ENCODE data around the gene CILP. TPM values are rescaled to one million over a fixed set of nuclear protein-coding genes. Genes with fewer than 3 reads are reported as not detected.
"Not testable (repeated sequence)": the region's sequence is repeated elsewhere in the genome, so short reads cannot be mapped to it uniquely, and the experiment has no call there.

Gene CILP
- total RNA-seq, 1 experiment from 2014 or later = 0.04 TPM

DNA sequence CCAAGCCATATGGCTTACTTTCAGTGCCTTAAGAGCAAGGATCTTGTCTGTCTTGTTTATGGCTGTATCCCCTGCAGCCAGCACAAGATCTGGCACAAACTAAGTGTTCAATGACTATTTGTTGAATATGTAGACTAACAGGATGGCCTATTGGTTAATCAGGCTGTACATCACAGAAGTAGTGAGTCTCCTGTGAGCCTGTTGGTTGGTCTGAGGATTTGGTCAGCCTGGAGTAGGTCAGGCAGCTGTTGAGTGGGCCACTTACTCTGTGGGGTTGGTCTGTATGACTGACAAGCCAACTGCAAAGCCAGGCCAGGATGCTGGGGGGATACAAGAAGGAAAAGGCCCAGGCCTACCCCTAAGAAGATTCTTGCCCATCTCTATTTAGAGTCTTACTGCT lies 33.4 kb upstream of the CILP start:
- no peak overlapping the region for H3K14ac ChIP-seq (ENCODE audit: insufficient read depth, low read length)
- H3K9me3 ChIP-seq (ENCODE audit: control insufficient read depth, low read depth, low read length) = no peaks in the 10 kb centered on the region
- peaks cover 16 to 17% of the 10 kb centered on the region in 2 experiments for H3K4me1 Mint-ChIP-seq
- no peak overlapping the region for H3K27ac ChIP-seq (ENCODE audit: insufficient read length, low read depth, low read length)
- no peak overlapping the region for H4K8ac ChIP-seq (replicated peaks; ENCODE audit: insufficient read length, low read depth, low read length)
- H3K79me1 ChIP-seq (ENCODE audit: insufficient read depth, low read depth, low read length, poor library complexity, severe bottlenecking) = no peaks in the 10 kb centered on the region
- H3T11ph ChIP-seq (ENCODE audit: low read length) = no peak overlapping the region
- H2BK15ac ChIP-seq (ENCODE audit: low read depth, low read length) = no peak overlapping the region
- no peaks in the 10 kb centered on the region for H3K79me2 ChIP-seq (ENCODE audit: insufficient read depth, low read length)
- H2BK20ac ChIP-seq (ENCODE audit: low read depth, low read length, poor library complexity, severe bottlenecking) = no peak overlapping the region
- no peak overlapping the region for H2BK12ac ChIP-seq (ENCODE audit: insufficient read length, low read depth, low read length)
- no peak overlapping the region for H3K56ac ChIP-seq (ENCODE audit: insufficient read length, low read depth, low read length)
- no peaks in the 10 kb centered on the region for H3K27me3 Mint-ChIP-seq (ENCODE audit: low read depth)
- no peak overlapping the region for H3K4me2 ChIP-seq (ENCODE audit: insufficient read depth, insufficient read length, low read length)
- H3K27me3 ChIP-seq (ENCODE audit: insufficient read depth, low read length) = no peaks in the 10 kb centered on the region
- no peak overlapping the region for H3K4ac ChIP-seq (ENCODE audit: low read depth, low read length)
- H4K20me1 ChIP-seq (ENCODE audit: control insufficient read depth, insufficient read depth, insufficient read length) = no peaks in the 10 kb centered on the region
- no peaks in the 10 kb centered on the region for H3K4me1 ChIP-seq (ENCODE audit: insufficient read depth, low read length)
- H2AFZ ChIP-seq (ENCODE audit: low read length) = no peak overlapping the region
- no peak overlapping the region for H4K5ac ChIP-seq (ENCODE audit: insufficient read length, low read depth, low read length)
- no peaks in the 10 kb centered on the region; a peak in 1 of 7 replicates for H3K36me3 Mint-ChIP-seq (ENCODE audit: insufficient read depth in 1 of 3, low read depth in 3 of 3)
- H3K23me2 ChIP-seq (ENCODE audit: insufficient read length, low read depth, low read length, poor library complexity, severe bottlenecking) = no peaks in the 10 kb centered on the region
- no peak overlapping the region for H2BK120ac ChIP-seq (ENCODE audit: low read depth, low read length, poor library complexity, severe bottlenecking)
- no peak overlapping the region for H2AK5ac ChIP-seq (ENCODE audit: insufficient read length, low read length)
- H3K9ac ChIP-seq (ENCODE audit: extremely low read depth, insufficient read length, low read length) = no peak overlapping the region
- DNase-seq = no peak
- no peak overlapping the region for H2BK5ac ChIP-seq (ENCODE audit: insufficient read length, low read length)
- H3K27ac Mint-ChIP-seq = no peak overlapping the region
- TF ChIP-seq, protein P1, sequence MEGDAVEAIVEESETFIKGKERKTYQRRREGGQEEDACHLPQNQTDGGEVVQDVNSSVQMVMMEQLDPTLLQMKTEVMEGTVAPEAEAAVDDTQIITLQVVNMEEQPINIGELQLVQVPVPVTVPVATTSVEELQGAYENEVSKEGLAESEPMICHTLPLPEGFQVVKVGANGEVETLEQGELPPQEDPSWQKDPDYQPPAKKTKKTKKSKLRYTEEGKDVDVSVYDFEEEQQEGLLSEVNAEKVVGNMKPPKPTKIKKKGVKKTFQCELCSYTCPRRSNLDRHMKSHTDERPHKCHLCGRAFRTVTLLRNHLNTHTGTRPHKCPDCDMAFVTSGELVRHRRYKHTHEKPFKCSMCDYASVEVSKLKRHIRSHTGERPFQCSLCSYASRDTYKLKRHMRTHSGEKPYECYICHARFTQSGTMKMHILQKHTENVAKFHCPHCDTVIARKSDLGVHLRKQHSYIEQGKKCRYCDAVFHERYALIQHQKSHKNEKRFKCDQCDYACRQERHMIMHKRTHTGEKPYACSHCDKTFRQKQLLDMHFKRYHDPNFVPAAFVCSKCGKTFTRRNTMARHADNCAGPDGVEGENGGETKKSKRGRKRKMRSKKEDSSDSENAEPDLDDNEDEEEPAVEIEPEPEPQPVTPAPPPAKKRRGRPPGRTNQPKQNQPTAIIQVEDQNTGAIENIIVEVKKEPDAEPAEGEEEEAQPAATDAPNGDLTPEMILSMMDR (conservative IDR thresholded peaks at IDR 0.05) = no peak
- no peak overlapping the region for H4K91ac ChIP-seq (ENCODE audit: insufficient read length, low read depth, low read length)
- no peak overlapping the region for H3K18ac ChIP-seq (ENCODE audit: insufficient read length, low read depth, low read length)
- H3K9me3 Mint-ChIP-seq = peaks cover 0 to 5% of the 10 kb centered on the region in 2 experiments; a peak in 1 of 5 replicates
- no peak overlapping the region for H3K4me3 Mint-ChIP-seq
- no peak overlapping the region for H3K23ac ChIP-seq (ENCODE audit: insufficient read length, low read depth, low read length)

DNA sequence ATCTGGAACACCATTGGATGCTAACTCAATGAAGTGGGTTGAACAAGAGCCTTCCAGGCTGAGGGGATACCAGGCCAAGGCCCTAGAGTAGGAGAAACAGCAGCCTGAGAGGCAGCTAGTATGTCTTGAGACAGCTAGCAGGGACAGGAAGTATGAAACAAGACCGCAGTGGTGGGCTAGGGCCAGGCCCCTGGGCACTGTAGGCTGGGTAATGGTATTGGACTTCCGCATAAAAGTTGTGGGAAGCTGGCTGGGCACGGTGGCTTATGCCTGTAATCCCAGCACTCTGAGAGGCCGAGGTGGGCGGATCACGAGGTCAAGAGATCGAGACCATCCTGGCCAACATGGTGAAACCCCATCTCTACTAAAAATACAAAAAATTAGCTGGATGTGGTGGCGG lies 25.2 kb upstream of the CILP start:
- not testable (repeated sequence) for H2AFZ ChIP-seq (ENCODE audit: low read length); H2BK20ac ChIP-seq (ENCODE audit: low read depth, low read length, poor library complexity, severe bottlenecking); H3K4me2 ChIP-seq (ENCODE audit: insufficient read depth, insufficient read length, low read length); H3K79me2 ChIP-seq (ENCODE audit: insufficient read depth, low read length); H3K36me3 Mint-ChIP-seq (ENCODE audit: insufficient read depth in 1 of 3, low read depth in 3 of 3); H2BK5ac ChIP-seq (ENCODE audit: insufficient read length, low read length); DNase-seq; H3K56ac ChIP-seq (ENCODE audit: insufficient read length, low read depth, low read length); H2BK15ac ChIP-seq (ENCODE audit: low read depth, low read length); H3K4me3 Mint-ChIP-seq; H3K79me1 ChIP-seq (ENCODE audit: insufficient read depth, low read depth, low read length, poor library complexity, severe bottlenecking); H3K9me3 ChIP-seq (ENCODE audit: control insufficient read depth, low read depth, low read length); H3K4ac ChIP-seq (ENCODE audit: low read depth, low read length); H3K27ac ChIP-seq (ENCODE audit: insufficient read length, low read depth, low read length); H2BK12ac ChIP-seq (ENCODE audit: insufficient read length, low read depth, low read length); H2AK5ac ChIP-seq (ENCODE audit: insufficient read length, low read length); H4K5ac ChIP-seq (ENCODE audit: insufficient read length, low read depth, low read length); H3K9me3 Mint-ChIP-seq; H3T11ph ChIP-seq (ENCODE audit: low read length); H3K27ac Mint-ChIP-seq; H3K4me1 Mint-ChIP-seq; H3K4me1 ChIP-seq (ENCODE audit: insufficient read depth, low read length); H4K20me1 ChIP-seq (ENCODE audit: control insufficient read depth, insufficient read depth, insufficient read length); H3K27me3 ChIP-seq (ENCODE audit: insufficient read depth, low read length); H3K27me3 Mint-ChIP-seq (ENCODE audit: low read depth); H3K9ac ChIP-seq (ENCODE audit: extremely low read depth, insufficient read length, low read length); H3K14ac ChIP-seq (ENCODE audit: insufficient read depth, low read length); H3K18ac ChIP-seq (ENCODE audit: insufficient read length, low read depth, low read length); H3K23ac ChIP-seq (ENCODE audit: insufficient read length, low read depth, low read length); H4K8ac ChIP-seq (replicated peaks; ENCODE audit: insufficient read length, low read depth, low read length); H2BK120ac ChIP-seq (ENCODE audit: low read depth, low read length, poor library complexity, severe bottlenecking); H4K91ac ChIP-seq (ENCODE audit: insufficient read length, low read depth, low read length); H3K23me2 ChIP-seq (ENCODE audit: insufficient read length, low read depth, low read length, poor library complexity, severe bottlenecking)
- no CpG with 5 or more reads among the region's 8 CpGs for WGBS (ENCODE audit: extremely low coverage, insufficient read length, low lambda C conversion rate)

Measured in H9 (cell line).